ENCODE data around the gene MAP2K3. TPM values are rescaled to one million over a fixed set of nuclear protein-coding genes. Genes with fewer than 3 reads are reported as not detected.
A peak's percentile ranks its signal among the peaks of the same experiment; 100 is the strongest.

MAP2K3 gene
- 3.5 and 9.4 TPM in 2 replicates for total RNA-seq (ENCODE audit: low replicate concordance)

DNA sequence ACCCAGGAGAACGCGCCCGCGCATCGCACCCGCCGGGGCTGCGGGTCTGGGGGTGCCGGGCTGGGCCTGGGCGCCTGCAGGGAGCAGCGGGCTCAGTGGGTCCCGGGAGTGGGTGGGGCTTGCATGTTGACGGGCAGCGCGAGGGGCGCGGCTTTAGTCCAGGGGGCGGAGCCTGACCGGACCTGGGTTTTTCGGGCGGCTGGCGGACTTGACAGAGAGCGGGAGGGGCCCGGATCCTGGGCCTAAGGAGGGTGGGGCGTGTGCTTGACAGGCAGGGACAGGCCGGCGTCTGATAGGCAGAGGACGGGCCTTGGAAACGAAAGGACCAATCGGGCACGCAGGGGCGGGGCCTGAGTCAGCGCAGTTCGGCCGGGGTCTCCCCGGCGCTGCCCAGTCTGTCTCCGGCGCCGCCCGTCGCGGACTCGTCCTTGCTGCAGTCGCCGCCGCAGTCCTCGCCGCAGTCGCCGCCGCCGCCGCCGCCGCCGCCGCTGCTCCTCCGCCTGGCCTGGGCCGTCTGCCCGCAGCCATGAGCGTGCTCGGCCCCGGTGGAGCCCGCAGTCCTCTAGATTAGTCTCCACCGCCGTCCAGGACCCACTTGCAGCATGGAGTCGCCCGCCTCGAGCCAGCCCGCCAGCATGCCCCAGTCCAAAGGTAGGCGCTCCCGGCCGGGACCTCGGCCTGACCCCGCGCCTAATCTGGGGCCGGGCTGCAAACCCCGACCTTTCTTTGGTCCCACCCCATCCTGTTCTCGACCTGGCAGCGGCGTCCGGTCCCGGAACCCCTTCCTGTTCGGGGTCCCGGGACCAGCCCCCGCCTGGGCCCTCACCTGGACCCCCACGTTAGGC is at the start of gene MAP2K3:
MAP2K3 (plus strand) TSS at position 393 of the 845 bp plus-strand sequence; CDS start at position 603, 210 bp downstream.
- H3F3A ChIP-seq (ENCODE audit: low read depth), result peaks cover 5% of the 10 kb centered on the region
- no peaks in the 10 kb centered on the region for H3K36me3 Mint-ChIP-seq
- H3K9me3 Mint-ChIP-seq, result no peaks in the 10 kb centered on the region
- H3K79me2 ChIP-seq (ENCODE audit: low read depth), result peaks cover 5% of the 10 kb centered on the region
- H3K4me1 ChIP-seq, result peaks cover 20% of the 10 kb centered on the region
- peak within 1 kb of the TSS; percentile 89 for H3K4me3 Mint-ChIP-seq
- DNase-seq (ENCODE audit: low spot score), result peak; percentile 100
- TF ChIP-seq, protein P1, sequence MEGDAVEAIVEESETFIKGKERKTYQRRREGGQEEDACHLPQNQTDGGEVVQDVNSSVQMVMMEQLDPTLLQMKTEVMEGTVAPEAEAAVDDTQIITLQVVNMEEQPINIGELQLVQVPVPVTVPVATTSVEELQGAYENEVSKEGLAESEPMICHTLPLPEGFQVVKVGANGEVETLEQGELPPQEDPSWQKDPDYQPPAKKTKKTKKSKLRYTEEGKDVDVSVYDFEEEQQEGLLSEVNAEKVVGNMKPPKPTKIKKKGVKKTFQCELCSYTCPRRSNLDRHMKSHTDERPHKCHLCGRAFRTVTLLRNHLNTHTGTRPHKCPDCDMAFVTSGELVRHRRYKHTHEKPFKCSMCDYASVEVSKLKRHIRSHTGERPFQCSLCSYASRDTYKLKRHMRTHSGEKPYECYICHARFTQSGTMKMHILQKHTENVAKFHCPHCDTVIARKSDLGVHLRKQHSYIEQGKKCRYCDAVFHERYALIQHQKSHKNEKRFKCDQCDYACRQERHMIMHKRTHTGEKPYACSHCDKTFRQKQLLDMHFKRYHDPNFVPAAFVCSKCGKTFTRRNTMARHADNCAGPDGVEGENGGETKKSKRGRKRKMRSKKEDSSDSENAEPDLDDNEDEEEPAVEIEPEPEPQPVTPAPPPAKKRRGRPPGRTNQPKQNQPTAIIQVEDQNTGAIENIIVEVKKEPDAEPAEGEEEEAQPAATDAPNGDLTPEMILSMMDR (IDR thresholded peaks at IDR 0.05), result no peak
- peak; percentile 4 for TF ChIP-seq EZH2phosphoT487 (IDR thresholded peaks at IDR 0.05)
- peak; percentile 64 for TF ChIP-seq EZH2 (IDR thresholded peaks at IDR 0.05)
- peak within 1 kb of the TSS; percentile 72 for H2AFZ ChIP-seq (replicated peaks)
- H3K36me3 ChIP-seq, result no peaks in the 10 kb centered on the region
- no peaks in the 10 kb centered on the region for H3K9me3 ChIP-seq (ENCODE audit: low read depth)
- peak within 1 kb of the TSS; percentile 98 for H3K4me2 ChIP-seq
- peaks cover 18% of the 10 kb centered on the region for H4K20me1 ChIP-seq (ENCODE audit: low read depth)
- peaks cover 26% of the 10 kb centered on the region for H3K4me1 Mint-ChIP-seq
- H3K27ac Mint-ChIP-seq, result no peak within 1 kb of the TSS
- peaks cover 49% of the 10 kb centered on the region for H3K27me3 ChIP-seq
- H3K9ac ChIP-seq, result peak within 1 kb of the TSS; percentile 21
- peaks cover 16% of the 10 kb centered on the region for H3K27me3 Mint-ChIP-seq (ENCODE audit: insufficient read depth, low read depth)
- no peak within 1 kb of the TSS for H3K27ac ChIP-seq
- peak within 1 kb of the TSS; percentile 73 for H3K4me3 ChIP-seq

DNA sequence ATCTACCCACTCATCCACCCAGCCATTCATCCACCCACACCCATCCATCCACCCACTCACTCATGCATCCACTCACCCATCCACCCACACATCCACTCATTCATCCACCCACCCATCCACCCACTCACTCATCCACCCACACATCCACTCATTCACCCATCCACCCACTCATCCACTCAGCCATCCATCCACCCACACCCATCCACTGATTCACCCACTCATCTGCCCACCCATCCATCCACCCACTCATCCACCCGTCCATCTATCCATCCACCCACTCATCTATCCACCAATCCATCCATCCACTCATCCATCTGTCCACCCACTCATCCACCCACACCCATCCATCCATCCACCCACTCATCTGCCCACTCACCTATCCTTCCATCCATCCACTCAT is 48.6 kb upstream of the MAP2K3 start:
- no peak overlapping the region for H3K27ac ChIP-seq
- no peak overlapping the region for H3K4me2 ChIP-seq
- H3K4me3 ChIP-seq, result no peak overlapping the region
- Mint-ChIP-seq H3K27me3 (ENCODE audit: insufficient read depth, low read depth) (peaks cover 11% of the 10 kb centered on the region), H3K36me3 (no peaks in the 10 kb centered on the region), H3K4me3 (no peak overlapping the region), H3K9me3 (peaks cover 8% of the 10 kb centered on the region), H3K27ac (no peak overlapping the region), H3K4me1 (peaks cover 24% of the 10 kb centered on the region)
- no peak overlapping the region for H3K9ac ChIP-seq
- H3K36me3 ChIP-seq, result no peaks in the 10 kb centered on the region
- no peaks in the 10 kb centered on the region for H3K79me2 ChIP-seq (ENCODE audit: low read depth)
- no peaks in the 10 kb centered on the region for H3K9me3 ChIP-seq (ENCODE audit: low read depth)
- H2AFZ ChIP-seq (replicated peaks), result no peak overlapping the region
- TF ChIP-seq EZH2phosphoT487 (IDR thresholded peaks at IDR 0.05), result no peak
- TF ChIP-seq EZH2 (IDR thresholded peaks at IDR 0.05), result no peak
- TF ChIP-seq, protein P1 (IDR thresholded peaks at IDR 0.05), result no peak
- H3F3A ChIP-seq (ENCODE audit: low read depth), result peaks cover 8% of the 10 kb centered on the region
- no peaks in the 10 kb centered on the region for H4K20me1 ChIP-seq (ENCODE audit: low read depth)
- H3K4me1 ChIP-seq, result peaks cover 13% of the 10 kb centered on the region
- H3K27me3 ChIP-seq, result no peaks in the 10 kb centered on the region
- DNase-seq (ENCODE audit: low spot score), result no peak

DNA sequence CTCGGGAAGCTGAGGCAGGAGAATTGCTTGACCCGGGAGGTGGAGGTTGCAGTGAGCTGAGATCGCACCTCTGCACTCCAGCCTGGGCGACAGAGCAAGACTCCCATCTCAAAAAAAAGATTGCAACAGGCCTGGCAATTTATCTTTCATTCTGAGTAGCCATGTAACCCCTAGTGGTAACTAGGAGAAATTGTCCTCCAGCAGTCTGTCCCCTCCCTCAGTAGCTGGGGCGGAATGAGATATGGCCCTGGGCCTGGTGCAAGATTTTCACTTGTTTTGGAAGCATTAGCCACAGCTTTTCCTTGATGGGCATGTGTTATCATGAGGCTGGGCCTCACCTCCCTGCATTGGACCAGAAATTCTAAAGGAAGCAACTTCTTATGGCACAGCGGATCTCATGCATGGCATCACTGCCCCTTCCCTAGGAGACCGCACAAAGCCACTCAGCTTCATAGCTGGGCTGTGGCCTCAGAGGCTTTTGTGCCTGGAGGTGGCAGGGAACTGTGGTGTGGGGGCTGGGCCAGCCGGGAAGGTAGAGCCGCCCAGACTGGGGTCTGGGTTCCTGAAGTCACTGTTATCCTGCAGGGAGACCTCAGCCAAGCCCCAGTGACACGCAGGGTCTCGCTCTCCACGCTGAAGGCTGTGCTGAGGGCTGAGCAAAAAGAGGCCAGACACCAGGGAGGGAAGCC is 44.7 kb upstream of the MAP2K3 start:
- H4K20me1 ChIP-seq (ENCODE audit: low read depth), result peaks cover 9% of the 10 kb centered on the region
- H3K4me3 ChIP-seq, result no peak overlapping the region
- no peaks in the 10 kb centered on the region for H3K79me2 ChIP-seq (ENCODE audit: low read depth)
- Mint-ChIP-seq H3K4me3 (no peak overlapping the region), H3K9me3 (no peaks in the 10 kb centered on the region), H3K27ac (peak overlapping the region; percentile 63), H3K36me3 (no peaks in the 10 kb centered on the region), H3K27me3 (ENCODE audit: insufficient read depth, low read depth) (peaks cover 6% of the 10 kb centered on the region), H3K4me1 (peaks cover 24% of the 10 kb centered on the region)
- no peaks in the 10 kb centered on the region for H3K9me3 ChIP-seq (ENCODE audit: low read depth)
- peak; percentile 58 for DNase-seq (ENCODE audit: low spot score)
- peak overlapping the region; percentile 21 for H3K4me2 ChIP-seq
- no peaks in the 10 kb centered on the region for H3K36me3 ChIP-seq
- no peak overlapping the region for H3K9ac ChIP-seq
- H3K27me3 ChIP-seq, result no peaks in the 10 kb centered on the region
- no peak overlapping the region for H3K27ac ChIP-seq
- peaks cover 24% of the 10 kb centered on the region for H3K4me1 ChIP-seq
- H2AFZ ChIP-seq (replicated peaks), result peak overlapping the region; percentile 1
- H3F3A ChIP-seq (ENCODE audit: low read depth), result peaks cover 8% of the 10 kb centered on the region
- TF ChIP-seq, protein P1 (IDR thresholded peaks at IDR 0.05), result peak; percentile 60
- TF ChIP-seq EZH2 (IDR thresholded peaks at IDR 0.05) (no peak), EZH2phosphoT487 (IDR thresholded peaks at IDR 0.05) (no peak)
